Neural cell (in vitro differentiated cells): ENCODE results near the gene ZNF774. TPM values are rescaled to one million over a fixed set of nuclear protein-coding genes. Genes with fewer than 3 reads are reported as not detected.

Experiments used
- H2AFZ ChIP-seq: fragments of 200-600, 300-800 bp; sonication (generic), shearing (Covaris generic); 2 replicates; pipeline ENCODE4 v1.6.0; 2014; ENCODE audit warnings: low read depth, mild to moderate bottlenecking, antibody characterized with exemption, low read length, moderate library complexity
- H3F3A ChIP-seq: fragments of 200-600 bp; shearing (Covaris generic); 2 replicates; pipeline ENCODE4 v1.6.1; 2016; ENCODE audit warnings: mild to moderate bottlenecking, moderate library complexity, mixed read lengths, antibody characterized with exemption, low read length; ENCODE audit not compliant: insufficient read depth, poor library complexity, severe bottlenecking
- H3K27ac ChIP-seq: fragments of 200-600, 300-800 bp; sonication (generic), shearing (Covaris generic); 2 replicates; pipeline ENCODE4 v1.5.1; 2014; ENCODE audit warnings: mild to moderate bottlenecking, low read length, moderate library complexity
- H3K27me3 ChIP-seq: fragments of 300-800, 200-600 bp; sonication (generic), shearing (Covaris generic); 2 replicates; pipeline ENCODE4 v1.6.0; 2014; ENCODE audit warnings: mild to moderate bottlenecking, low read depth, low read length, moderate library complexity; ENCODE audit not compliant: insufficient read depth
- H3K36me3 ChIP-seq: fragments of 300-800, 200-600 bp; sonication (generic), shearing (Covaris generic); 2 replicates; pipeline ENCODE4 v1.5.1; 2014; ENCODE audit warnings: mild to moderate bottlenecking, antibody characterized with exemption, low read length, moderate library complexity; ENCODE audit not compliant: insufficient read depth
- H3K4me2 ChIP-seq: fragments of 300-800, 200-600 bp; sonication (generic), shearing (Covaris generic); 2 replicates; pipeline ENCODE4 v1.6.0; 2014; ENCODE audit warnings: mild to moderate bottlenecking, low read length
- H3K4me3 ChIP-seq: fragments of 300-800, 200-600 bp; sonication (generic), shearing (Covaris generic); 2 replicates; pipeline ENCODE4 v1.5.1; 2014; ENCODE audit warnings: mild to moderate bottlenecking, low read length, moderate library complexity
- H3K79me2 ChIP-seq: fragments of 200-600 bp; shearing (Covaris generic); replicated peaks from 2 replicates; pipeline ENCODE4 v1.6.0; 2014; ENCODE audit warnings: mild to moderate bottlenecking, low read length, moderate library complexity; ENCODE audit not compliant: insufficient read depth
- H3K9ac ChIP-seq: fragments of 300-800, 200-600 bp; sonication (generic), shearing (Covaris generic); 2 replicates; pipeline ENCODE4 v1.6.1; 2016; ENCODE audit warnings: mild to moderate bottlenecking, low read length, mixed read lengths
- H3K9me2 ChIP-seq: fragments of 200-600 bp; shearing (Covaris generic); 2 replicates; pipeline ENCODE4 v1.6.1; 2016; ENCODE audit warnings: mild to moderate bottlenecking, low read length, mixed read lengths; ENCODE audit not compliant: insufficient read depth
- H3K9me3 ChIP-seq: fragments of 200-600, 300-800 bp; sonication (generic), shearing (Covaris generic); 2 replicates; pipeline ENCODE4 v1.6.1; 2016; ENCODE audit warnings: mild to moderate bottlenecking, mixed run types, low read length, moderate library complexity, mixed read lengths
- H4K20me1 ChIP-seq: fragments of 200-600 bp; shearing (Covaris generic); 2 replicates; pipeline ENCODE4 v1.6.1; 2016; ENCODE audit warnings: mild to moderate bottlenecking, mixed run types; ENCODE audit not compliant: insufficient read depth
- EP300 ChIP-seq: fragments of 450-650 bp; conservative IDR thresholded peaks from 2 replicates; pipeline ENCODE4 v1.6.1; 2014; ENCODE audit warnings: antibody characterized with exemption, mild to moderate bottlenecking, moderate library complexity; ENCODE audit not compliant: poor library complexity, severe bottlenecking
- EZH2 ChIP-seq: fragments of 200-600, 300-800 bp; shearing (Covaris generic), sonication (generic); IDR thresholded peaks from 2 replicates; pipeline ENCODE4 v1.6.1; 2014; ENCODE audit warnings: antibody characterized with exemption, low read length, borderline replicate concordance, mild to moderate bottlenecking; ENCODE audit not compliant: insufficient read depth, poor library complexity, severe bottlenecking
- MXI1 ChIP-seq: fragments of 450-650 bp; conservative IDR thresholded peaks from 2 replicates; pipeline ENCODE4 v1.6.1; 2014; ENCODE audit warnings: antibody characterized with exemption, mild to moderate bottlenecking; ENCODE audit not compliant: poor library complexity, severe bottlenecking
- POLR2AphosphoS5 ChIP-seq: IDR thresholded peaks from 2 replicates; pipeline ENCODE4 v1.6.1; 2012
- RAD21 ChIP-seq: fragments of 450-650 bp; conservative IDR thresholded peaks from 2 replicates; pipeline ENCODE4 v1.6.1; 2014; ENCODE audit warnings: antibody characterized with exemption, mild to moderate bottlenecking, moderate library complexity
- SMC3 ChIP-seq: fragments of 450-650 bp; conservative IDR thresholded peaks from 2 replicates; pipeline ENCODE4 v1.6.1; 2014; ENCODE audit warnings: antibody characterized with exemption, mild to moderate bottlenecking, moderate library complexity; ENCODE audit not compliant: poor library complexity
- TAF1 ChIP-seq: IDR thresholded peaks from 2 replicates; pipeline ENCODE4 v1.6.1; 2012; ENCODE audit warnings: low read depth
- polyA plus RNA-seq: library from polyadenylated mRNA; depleted of rRNA; stranded (reverse); fragments of >200 nt; gene quantifications from 2 replicates; pipeline ENCODE4 v1.2.3, GENCODE V29; 2014
- TF ChIP-seq, protein P1 (sequence below): IDR thresholded peaks from 2 replicates; pipeline ENCODE4 v1.6.1; 2012; ENCODE audit warnings: borderline replicate concordance
- TF ChIP-seq, protein P2 (sequence below): fragments of 450-650 bp; IDR thresholded peaks from 2 replicates; pipeline ENCODE4 v1.5.1; 2014; ENCODE audit warnings: antibody characterized with exemption, mild to moderate bottlenecking, moderate library complexity; ENCODE audit not compliant: poor library complexity, severe bottlenecking

ZNF774 gene
- polyA plus RNA-seq, 1 donor from 2014 or later = 6.8 TPM

DNA sequence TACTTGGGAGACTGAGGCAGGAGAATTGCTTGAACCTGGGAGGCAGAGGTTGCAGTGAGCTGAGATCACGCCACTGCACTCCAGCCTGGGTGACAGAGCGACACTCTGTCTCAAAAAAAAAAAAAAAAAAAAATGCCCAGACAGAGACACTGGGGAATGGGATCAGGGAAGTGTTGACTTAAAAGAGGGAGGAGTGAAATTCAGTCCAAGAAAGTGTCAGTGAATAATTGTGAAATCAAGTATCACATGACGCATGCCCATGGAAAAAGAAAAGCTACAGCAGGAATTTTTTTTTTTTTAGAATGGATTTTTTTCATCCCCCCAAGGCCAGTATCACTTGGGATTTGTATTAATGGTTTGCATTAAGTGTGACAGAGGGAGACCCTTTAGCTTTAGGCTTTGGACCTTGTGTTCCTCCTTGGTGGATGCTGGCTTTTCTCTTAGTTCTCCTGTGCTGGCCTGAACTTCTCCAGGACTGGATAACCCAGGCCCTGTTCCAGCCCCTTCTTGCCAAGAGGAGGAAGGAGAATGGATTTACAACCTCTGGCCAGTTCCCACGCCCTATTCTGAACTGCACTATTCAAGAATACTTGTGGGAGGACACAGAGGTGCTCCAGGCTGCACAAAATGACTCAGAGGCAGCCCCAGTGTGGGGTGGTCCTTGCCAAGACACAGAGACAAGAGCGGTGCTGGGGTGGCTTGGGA lies 36.7 kb upstream of the ZNF774 start:
- Histone ChIP-seq H2AFZ (no peak overlapping the region), H3K9me2 (no peaks in the 10 kb centered on the region), H3K79me2 (no peaks in the 10 kb centered on the region), H3K9ac (no peak overlapping the region), H3K27me3 (no peaks in the 10 kb centered on the region), H3K9me3 (no peaks in the 10 kb centered on the region), H3K36me3 (no peaks in the 10 kb centered on the region), H3K4me2 (no peak overlapping the region), H3K27ac (no peak overlapping the region), H3K4me3 (no peak overlapping the region), H3F3A (no peaks in the 10 kb centered on the region), H4K20me1 (no peaks in the 10 kb centered on the region)
- no peak for TF ChIP-seq TAF1

DNA sequence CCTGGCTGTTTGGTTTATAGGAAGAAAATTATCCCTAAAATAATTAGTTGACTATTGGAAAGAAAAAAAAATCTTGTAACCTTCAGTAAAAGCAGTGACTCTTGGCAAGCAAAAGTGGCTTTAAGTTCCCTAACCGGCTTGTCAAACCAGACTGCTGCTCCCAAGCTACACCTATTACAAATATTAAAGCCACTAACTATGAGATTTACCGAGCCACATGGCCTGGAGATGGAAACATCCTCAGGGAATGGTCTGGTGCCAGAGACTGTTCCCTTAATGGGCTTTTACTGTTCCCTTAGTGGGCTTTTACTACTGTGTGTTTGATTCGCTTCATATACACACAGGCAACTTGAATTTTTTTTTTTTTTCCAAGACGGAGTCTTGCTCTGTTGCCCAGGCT lies 35.9 kb upstream of the ZNF774 start:
- Histone ChIP-seq H3K27ac (no peak overlapping the region), H3K27me3 (no peaks in the 10 kb centered on the region), H2AFZ (no peak overlapping the region)

DNA sequence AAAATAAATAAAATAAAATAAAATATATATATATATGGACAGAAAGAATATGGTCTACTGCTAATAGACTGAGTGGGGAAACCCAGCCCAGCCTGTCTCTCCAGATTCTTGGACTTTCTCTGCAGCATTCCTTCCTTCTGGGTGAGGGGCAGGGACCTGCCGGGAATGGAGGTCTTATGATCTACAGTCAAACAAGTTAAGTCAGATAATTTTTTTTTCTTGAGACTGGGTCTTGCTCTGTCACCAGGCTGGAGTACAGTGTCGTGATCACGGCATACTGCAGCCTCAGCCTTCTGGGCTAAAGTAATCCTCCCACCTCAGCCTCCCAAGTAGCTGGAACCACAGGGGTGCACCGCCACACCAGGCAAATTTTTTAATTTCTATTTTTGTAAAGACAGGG lies 33.5 kb upstream of the ZNF774 start:
- H4K20me1 ChIP-seq = no peaks in the 10 kb centered on the region
- no peaks in the 10 kb centered on the region for H3K27me3 ChIP-seq
- H3K27ac ChIP-seq = no peak overlapping the region
- H3K36me3 ChIP-seq = no peaks in the 10 kb centered on the region
- no peaks in the 10 kb centered on the region for H3K9me2 ChIP-seq
- H3K9ac ChIP-seq = no peak overlapping the region
- H3F3A ChIP-seq = no peaks in the 10 kb centered on the region
- H3K4me2 ChIP-seq = no peak overlapping the region
- TF ChIP-seq TAF1 (no peak), RAD21 (no peak), MXI1 (no peak), POLR2AphosphoS5 (no peak), EP300 (no peak), SMC3 (no peak), EZH2 (no peak)
- TF ChIP-seq, protein P1, sequence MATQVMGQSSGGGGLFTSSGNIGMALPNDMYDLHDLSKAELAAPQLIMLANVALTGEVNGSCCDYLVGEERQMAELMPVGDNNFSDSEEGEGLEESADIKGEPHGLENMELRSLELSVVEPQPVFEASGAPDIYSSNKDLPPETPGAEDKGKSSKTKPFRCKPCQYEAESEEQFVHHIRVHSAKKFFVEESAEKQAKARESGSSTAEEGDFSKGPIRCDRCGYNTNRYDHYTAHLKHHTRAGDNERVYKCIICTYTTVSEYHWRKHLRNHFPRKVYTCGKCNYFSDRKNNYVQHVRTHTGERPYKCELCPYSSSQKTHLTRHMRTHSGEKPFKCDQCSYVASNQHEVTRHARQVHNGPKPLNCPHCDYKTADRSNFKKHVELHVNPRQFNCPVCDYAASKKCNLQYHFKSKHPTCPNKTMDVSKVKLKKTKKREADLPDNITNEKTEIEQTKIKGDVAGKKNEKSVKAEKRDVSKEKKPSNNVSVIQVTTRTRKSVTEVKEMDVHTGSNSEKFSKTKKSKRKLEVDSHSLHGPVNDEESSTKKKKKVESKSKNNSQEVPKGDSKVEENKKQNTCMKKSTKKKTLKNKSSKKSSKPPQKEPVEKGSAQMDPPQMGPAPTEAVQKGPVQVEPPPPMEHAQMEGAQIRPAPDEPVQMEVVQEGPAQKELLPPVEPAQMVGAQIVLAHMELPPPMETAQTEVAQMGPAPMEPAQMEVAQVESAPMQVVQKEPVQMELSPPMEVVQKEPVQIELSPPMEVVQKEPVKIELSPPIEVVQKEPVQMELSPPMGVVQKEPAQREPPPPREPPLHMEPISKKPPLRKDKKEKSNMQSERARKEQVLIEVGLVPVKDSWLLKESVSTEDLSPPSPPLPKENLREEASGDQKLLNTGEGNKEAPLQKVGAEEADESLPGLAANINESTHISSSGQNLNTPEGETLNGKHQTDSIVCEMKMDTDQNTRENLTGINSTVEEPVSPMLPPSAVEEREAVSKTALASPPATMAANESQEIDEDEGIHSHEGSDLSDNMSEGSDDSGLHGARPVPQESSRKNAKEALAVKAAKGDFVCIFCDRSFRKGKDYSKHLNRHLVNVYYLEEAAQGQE = no peak
- TF ChIP-seq, protein P2, sequence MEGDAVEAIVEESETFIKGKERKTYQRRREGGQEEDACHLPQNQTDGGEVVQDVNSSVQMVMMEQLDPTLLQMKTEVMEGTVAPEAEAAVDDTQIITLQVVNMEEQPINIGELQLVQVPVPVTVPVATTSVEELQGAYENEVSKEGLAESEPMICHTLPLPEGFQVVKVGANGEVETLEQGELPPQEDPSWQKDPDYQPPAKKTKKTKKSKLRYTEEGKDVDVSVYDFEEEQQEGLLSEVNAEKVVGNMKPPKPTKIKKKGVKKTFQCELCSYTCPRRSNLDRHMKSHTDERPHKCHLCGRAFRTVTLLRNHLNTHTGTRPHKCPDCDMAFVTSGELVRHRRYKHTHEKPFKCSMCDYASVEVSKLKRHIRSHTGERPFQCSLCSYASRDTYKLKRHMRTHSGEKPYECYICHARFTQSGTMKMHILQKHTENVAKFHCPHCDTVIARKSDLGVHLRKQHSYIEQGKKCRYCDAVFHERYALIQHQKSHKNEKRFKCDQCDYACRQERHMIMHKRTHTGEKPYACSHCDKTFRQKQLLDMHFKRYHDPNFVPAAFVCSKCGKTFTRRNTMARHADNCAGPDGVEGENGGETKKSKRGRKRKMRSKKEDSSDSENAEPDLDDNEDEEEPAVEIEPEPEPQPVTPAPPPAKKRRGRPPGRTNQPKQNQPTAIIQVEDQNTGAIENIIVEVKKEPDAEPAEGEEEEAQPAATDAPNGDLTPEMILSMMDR = no peak
- H2AFZ ChIP-seq = no peak overlapping the region
- H3K4me3 ChIP-seq = no peak overlapping the region
- no peaks in the 10 kb centered on the region for H3K9me3 ChIP-seq
- H3K79me2 ChIP-seq = no peaks in the 10 kb centered on the region

More for the DNA sequence above, 35.9 kb upstream of the ZNF774 start:
- no peak overlapping the region for H3K4me2 ChIP-seq
- H3K36me3 ChIP-seq = no peaks in the 10 kb centered on the region
- H4K20me1 ChIP-seq = no peaks in the 10 kb centered on the region
- no peaks in the 10 kb centered on the region for H3K9me3 ChIP-seq
- no peaks in the 10 kb centered on the region for H3K9me2 ChIP-seq
- no peak overlapping the region for H3K9ac ChIP-seq
- no peaks in the 10 kb centered on the region for H3K79me2 ChIP-seq
- no peak for TF ChIP-seq EP300
- H3F3A ChIP-seq = no peaks in the 10 kb centered on the region
- H3K4me3 ChIP-seq = no peak overlapping the region
